GM20431 (cell line): Measurements from ENCODE around the gene MDH2.
"Not testable (repeated sequence)": the region's sequence is repeated elsewhere in the genome, so short reads cannot be mapped to it uniquely, and the experiment has no call there.

Experiments used
- in situ Hi-C: fragments of 300-500 bp; cut with MseI, MboI; formaldehyde crosslinking; loops from one replicate; pipeline ENCODE4 v1.15.0; 2020; ENCODE audit warnings: low sequenced_read_pairs; ENCODE audit not compliant: unreplicated experiment

The MDH2 gene

DNA sequence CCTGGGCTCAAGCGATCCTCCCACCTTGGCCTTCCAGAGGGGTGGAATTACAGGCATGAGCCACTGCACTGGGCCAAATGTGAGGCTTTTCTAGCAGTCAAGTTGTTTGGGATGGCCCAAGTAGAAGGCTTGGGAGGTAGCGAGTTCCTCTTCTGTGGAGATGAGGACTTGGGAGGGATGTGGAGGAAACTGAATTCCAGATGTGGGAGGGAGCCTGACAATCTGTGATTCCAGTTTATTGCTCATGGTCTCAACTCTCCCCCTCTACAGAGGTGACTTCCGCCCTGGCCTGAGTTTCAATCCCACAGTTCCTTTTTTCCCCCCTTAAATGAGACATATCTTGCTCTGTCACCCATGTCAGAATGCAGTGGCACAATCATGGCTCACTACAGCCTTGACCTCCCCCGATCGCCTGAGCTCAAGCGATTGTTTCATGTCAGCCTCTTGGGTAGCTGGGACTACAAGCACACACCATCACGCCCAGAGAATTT is 3.5 kb upstream of the MDH2 start:
- in situ Hi-C loops: no loop called here

DNA sequence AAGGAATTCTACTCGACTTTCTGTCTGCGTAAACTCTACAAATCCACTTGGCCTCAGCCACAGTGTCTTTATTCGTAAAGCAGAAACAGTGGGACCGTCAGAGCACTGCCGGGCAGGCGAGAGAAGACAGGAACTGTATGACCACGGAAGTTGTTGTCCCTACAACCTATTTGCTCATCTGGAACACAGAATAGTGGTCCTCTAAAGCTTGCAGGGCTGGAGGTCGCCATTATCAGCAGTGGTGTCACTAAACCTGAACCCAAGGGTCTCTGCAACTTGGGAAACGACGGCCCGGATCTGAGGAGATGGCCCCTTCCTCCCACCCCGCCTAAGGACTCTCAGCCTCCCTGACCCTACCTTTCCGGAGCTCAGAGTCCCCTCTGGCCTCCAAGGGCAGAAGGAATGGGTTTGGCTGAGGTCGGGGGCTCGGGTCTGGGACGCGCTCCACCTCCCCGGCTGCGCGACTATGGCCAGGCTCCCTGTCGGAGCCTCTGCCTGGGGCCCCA is 548 bp upstream of the MDH2 start:
- in situ Hi-C loops: no loop called here

DNA sequence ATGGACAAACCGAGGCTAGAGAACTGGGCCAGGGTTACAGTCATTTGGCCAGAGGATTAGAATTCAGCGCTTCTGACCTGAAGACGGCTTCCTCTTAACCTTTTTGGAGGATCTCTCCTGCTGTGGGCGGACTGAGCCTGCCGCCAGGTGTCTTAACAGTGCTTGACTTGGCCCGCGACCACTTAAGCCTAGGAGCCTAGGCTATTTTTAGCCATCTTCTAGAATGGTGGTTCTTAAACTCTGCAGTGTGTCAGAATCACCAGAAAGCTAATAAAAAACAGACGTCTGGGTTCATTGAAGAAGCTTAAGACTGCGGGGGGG is 722 bp downstream of the MDH2 start:
- in situ Hi-C loops: no loop called here

DNA sequence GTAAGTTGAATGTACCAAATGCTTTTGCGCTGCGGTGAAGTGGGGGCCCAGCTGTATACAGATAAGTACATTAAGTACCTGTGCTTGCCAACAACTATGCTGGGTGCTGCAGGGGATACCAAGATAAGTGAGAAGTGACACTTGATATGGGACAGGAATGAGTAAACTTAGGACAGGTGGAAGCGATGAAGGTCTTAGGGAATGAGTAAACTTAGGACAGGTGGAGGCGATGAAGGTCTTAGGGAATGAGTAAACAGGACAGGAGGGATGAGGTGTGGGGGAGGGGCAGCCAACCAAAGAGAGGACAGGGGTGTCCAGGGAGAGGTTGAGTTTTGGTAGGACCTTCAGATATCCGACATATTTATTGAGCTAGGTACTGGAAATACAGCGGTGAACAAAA is 1.4 kb downstream of the MDH2 start:
- in situ Hi-C loops: no loop called here

DNA sequence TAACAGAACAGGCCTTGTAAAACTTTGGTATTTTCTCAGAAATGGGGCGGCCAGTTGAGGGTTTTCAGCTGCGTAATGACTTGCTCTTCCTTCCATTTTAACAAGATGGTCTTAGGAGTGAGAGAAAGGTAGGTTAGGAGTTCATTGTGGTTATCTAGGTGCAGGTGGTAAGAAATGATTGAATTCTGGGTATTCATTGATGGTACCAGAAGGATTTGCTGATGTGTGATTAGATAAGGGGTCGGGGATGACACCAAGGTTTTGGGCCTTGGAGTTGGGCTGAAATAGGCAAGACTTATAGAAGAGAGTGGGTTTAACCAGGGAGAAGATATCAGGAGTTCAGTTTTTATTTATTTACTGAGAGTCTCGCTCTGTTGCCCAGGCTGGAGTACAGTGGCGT is 2.6 kb downstream of the MDH2 start:
- in situ Hi-C loops: no loop called here

DNA sequence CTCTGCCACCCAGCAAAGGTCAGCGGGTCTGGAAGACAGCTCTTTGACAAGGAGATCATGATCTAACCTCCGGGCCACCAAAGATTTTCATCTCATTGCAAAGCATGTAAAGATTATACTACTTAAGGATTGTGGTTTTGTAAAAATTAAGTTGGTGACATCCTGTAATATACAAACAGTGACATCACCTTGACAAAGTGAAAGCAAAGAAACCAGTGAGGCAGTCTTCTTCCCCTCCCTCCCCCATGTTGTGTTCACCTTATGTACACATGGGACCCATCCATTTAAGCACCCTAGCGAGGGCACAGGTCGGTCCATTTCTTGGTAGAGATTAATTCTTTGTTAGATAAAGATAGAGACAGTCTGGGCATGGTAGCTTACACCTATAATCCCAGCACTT is 3.9 kb downstream of the MDH2 start:
- in situ Hi-C loops: no loop called here

DNA sequence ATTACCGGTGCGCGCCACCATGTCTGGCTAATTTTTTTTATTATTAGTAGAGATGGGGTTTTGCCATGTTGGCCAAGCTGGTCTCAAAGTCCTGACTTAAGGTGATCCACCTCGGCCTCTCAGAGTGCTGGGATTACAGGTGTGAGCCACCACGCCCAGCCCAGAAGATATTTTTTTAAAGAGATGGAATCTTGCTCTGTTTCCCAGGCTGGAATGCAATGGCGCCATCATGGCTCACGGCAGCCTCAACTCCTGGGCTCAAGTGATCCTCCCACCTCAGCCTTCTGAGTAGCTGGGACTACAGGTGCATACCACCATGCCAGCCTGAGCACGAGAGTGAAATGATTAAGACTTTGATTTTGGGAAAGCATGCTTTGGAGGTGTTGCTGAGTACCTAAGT is 4.8 kb downstream of the MDH2 start:
- in situ Hi-C loops: not testable (repeated sequence)

DNA sequence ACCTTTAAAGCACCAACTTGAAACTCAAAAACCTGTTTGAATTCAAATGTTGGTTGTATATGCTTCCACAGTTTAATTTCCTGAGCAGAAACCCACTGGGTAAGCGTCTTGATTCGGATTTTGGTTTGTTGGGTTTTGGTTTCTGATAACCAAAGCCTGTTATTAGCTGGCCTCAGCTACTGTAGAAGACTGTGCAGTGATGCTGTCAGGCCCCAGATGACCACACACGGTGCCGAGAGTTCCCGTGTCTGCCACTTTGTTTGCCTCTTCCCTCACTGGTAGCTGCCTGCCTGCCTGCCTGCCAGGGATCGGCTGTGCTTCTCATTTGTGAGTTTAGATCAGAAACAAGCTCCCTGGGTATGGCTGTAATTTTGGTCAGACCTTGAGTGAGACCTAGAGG is 5.6 kb downstream of the MDH2 start:
- in situ Hi-C loops: no loop called here

DNA sequence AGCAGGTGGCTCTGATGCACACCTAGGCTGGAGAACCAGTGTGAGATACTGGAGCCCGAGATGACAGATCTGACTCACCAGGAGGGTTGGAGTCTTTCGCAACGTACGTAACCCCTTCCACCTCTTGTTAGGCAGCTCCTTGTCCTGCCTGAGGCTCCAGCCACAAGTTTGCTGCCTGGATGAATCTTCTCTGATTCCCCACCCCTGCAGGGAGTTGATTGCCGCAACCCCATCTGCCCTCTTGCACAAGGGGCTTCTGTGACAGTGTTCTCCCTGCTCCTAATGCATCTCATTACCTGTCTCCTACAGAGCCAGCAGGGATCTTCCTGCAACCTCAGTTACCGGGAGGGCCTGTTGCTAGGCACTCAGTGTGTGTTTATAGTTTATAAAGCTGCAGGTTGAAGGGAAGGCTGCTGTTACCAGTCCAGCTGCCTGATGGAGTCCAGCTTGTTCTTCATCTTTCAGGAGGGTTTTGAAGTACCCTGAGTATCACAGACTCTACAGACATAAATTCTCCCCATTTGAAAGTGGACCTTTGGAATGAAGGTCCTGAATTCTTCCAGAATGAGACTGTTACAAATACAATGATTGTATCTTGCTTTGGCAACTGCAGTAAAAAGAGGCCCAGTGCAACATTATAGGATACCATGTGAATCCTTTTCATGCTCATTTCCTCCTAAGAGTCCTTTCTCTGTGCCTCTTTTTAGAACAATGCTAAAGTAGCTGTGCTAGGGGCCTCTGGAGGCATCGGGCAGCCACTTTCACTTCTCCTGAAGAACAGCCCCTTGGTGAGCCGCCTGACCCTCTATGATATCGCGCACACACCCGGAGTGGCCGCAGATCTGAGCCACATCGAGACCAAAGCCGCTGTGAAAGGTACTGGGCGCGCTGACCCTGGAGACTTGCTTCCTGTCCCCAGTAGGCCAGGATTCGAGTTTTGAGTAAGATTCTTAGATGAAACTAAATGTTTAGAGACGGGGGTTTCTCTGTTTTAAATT is 6.5 kb downstream of the MDH2 start:
- in situ Hi-C loops: no loop called here

DNA sequence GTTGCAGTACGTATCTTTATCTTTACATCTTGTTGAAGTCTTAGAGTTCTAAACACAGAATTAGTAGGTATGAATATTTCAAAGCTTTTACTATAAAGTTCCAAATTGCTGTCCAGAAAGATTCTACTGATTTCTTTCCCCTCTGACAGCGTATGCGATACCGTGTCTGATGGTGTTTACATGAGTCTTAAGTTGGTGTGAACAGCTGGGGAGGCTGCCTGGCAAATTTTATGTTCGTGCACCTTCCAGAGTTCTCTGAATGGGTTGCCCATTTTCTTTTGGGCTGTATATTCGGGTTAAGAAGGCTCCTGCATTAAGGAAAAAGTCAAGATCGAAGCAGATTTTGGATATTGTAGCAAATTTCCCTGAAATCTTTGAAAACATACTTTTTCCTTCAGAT is 8.3 kb downstream of the MDH2 start:
- in situ Hi-C loops: no loop called here

DNA sequence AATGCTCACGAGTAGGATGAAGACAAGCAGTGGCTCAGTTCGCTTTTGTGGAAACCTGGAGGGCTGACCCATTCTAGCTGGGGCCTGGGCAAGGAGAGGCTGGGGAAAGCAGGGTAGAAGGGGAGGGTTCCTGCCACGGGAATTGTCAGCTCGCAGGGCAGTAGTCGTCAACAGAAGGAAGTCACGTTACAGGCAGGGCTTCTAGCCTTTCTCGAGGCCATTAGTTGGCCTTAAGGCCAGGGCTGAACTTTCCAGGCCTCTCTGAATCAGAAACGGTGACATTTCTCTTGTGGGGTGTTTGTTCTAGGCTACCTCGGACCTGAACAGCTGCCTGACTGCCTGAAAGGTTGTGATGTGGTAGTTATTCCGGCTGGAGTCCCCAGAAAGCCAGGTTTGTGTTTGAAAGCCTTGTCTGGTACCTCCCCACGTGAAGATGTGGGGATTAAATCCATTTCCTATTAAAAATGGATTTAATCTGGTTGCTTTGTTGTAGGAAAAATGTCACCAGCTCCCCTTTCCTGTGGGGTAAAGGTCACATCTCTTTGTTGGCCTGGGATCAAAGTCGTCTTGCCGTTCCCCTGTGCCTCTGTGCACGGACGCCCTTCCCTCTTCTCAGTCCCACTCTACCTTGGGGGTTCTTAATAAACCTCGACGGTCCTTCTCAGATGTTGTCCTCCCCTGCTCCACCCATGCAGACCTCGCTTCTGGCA is 9.4 kb downstream of the MDH2 start:
- in situ Hi-C loops: no loop called here

DNA sequence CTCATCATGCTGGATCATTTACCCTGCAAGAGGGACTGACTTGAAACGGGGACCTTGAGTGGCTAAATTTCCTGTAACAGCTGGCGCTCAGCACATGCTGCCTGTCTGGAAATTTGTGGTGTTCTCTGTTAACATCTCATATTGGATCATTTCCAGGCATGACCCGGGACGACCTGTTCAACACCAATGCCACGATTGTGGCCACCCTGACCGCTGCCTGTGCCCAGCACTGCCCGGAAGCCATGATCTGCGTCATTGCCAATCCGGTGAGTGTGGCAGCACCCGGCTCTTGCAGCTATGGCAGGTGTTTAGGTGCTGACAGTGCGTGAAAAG is 9.9 kb downstream of the MDH2 start:
- in situ Hi-C loops: no loop called here

DNA sequence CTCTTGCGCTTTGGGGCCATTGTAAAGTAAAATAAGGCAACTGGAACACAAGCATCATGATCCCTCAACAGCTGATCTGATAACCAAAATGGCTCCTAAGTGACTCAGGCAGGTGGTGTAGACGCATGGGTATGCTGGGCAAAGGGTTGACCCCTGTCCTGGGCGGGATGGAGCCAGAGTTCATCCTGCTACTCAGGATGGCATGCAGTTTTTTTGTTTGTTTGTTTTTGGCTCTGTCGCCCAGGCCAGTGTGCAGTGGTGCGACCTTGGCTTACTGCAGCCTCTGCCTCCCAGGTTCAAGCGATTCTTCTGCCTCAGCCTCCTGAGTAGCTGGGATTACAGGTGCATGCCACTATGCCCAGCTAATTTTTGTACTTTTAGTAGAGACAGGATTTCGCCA is 10.8 kb downstream of the MDH2 start:
- in situ Hi-C loops: not testable (repeated sequence)

DNA sequence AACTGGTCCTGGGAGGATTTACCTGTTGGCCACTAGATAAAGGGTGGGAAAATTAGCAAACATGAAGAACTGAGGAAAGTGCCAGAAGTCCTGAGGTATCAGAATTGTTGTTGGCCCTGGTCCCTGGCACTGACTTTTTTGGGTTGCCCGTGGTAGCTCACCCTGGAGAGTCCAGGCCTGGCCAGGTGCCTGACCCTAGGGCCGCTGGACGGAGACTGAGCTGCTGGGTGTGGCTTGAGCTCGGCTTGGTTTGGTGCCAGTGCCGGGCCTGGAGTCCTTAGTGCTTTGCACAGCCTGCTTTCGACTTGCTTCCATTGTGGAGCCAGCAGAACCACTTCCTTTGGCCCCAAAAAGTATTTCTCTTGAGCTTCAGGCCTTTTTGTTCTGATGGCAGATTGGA is 12.9 kb downstream of the MDH2 start:
- in situ Hi-C loops: no loop called here

DNA sequence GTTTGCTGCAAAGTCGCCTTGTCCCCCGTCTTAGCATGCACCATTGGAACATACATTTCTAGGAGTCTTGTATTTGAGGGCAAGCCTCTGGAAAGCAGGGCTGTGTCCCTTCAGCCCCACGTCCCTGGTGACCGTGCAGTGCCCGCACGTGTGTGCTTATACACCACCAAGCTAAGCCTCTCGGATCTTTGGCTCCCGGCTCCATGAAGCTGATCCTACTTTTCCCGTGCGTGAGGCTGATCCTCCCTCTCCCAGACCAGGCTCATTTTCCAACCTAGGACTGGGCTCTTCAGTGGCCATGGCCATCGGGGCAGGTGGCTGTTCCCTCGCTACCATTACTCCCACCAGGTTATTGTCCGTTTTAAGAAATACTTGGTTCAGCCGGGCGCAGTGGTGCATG is 14.3 kb downstream of the MDH2 start:
- in situ Hi-C loops: no loop called here

DNA sequence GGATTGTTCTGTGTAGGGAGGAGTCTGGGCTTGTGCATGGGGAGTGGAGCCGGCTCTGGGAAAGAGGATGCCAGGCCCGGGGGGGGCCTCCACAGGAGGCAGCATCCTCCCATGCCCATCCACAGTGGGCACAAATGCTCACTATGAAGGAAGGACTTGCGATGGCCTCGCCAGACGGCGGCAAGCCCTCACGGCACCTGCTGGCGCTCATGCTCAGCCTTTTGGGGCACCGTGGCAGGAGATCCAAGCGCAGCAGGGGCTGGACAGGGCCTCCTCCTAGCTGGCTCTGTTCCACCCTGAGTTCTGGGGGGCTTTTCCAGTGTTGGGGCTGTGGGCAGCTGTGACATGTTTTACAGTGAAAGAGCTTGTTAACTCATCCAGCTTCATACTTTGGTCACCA is 15.2 kb downstream of the MDH2 start:
- in situ Hi-C loops: no loop called here

DNA sequence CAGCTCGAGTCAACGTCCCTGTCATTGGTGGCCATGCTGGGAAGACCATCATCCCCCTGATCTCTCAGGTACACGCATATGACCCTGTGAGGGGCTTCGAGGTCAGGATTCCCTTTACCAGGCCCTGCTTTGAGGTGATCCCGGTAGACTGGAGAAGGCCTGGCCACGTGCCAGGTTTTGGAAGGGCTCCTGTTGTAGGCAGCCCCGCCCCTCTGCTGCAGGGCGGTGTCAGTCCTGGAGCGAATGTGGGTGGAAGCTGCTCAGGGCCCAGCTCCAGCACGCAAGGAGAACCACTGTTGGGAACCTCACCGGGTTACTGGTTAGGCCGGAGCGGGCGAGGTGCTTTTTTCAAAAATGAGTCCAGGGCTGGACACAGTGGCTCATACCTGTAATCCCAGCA is 15.6 kb downstream of the MDH2 start:
- in situ Hi-C loops: no loop called here

DNA sequence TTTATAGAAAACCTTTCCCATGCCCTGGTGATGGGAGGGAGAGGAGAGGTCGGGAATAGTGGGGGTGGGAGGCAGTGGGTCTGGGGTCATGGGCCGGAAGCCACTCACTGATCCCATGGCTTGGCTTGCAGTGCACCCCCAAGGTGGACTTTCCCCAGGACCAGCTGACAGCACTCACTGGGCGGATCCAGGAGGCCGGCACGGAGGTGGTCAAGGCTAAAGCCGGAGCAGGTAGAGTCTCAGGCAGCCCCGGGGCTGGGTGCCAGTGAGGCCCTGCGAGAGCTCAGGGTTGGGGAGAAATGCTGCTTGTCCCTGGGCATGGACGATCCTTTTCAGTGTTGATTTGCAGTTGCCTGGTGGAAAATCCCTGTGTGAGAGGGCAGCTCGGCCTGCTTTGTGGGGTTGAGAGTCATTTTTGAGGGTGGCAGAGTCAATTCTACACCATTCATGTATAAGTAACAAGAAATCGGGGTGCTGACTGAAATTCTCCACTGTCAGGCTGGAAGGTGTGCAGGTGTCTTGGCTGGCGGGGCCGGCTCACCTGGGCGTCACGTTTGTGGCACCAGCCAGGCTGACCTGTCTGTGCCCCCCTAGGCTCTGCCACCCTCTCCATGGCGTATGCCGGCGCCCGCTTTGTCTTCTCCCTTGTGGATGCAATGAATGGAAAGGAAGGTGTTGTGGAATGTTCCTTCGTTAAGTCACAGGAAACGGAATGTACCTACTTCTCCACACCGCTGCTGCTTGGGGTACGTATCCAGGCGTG is 16.5 kb downstream of the MDH2 start:
- in situ Hi-C loops: no loop called here

DNA sequence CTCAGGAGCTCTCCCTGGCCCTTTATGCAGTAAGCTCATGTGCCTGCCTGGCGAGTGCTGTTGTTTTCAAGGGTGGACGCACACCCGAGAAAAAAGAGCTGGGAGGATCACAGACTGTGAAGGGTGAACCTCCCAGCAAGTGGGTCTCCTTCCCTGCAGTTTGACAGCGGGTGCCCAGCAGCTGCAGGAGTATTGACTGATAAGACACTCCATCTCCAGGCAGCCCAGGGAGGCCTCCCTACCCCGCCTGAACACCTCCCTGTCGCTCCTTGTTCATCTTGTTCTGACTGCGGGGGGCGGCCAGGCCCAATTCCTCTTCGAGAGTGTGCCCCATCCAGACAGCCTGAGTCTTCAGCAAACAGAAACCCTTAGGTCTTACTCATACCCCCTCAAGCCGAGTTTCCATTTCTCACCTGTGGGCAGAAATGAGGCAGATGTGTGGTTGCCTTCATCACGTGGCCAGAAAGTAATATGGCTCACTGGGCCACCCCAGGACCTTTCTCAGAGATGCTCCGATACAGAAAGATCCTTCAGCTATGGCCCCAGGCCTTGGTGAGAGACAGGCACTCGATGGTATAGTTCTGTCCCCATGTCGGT is 17.2 kb downstream of the MDH2 start:
- in situ Hi-C loops: no loop called here
